ENCODE data around the gene C6orf132.

The C6orf132 gene

GRCh38 chr6:42105156-42105648 lies 37.2 kb downstream of the C6orf132 start:
- no peak for TF ChIP-seq EZH2phosphoT487 (IDR thresholded peaks at IDR 0.05; ENCODE audit: low read depth)
- TF ChIP-seq CTCF (IDR thresholded peaks at IDR 0.05; ENCODE audit: low read depth, low read length), result no peak
- Histone ChIP-seq H3K27me3 (ENCODE audit: low read depth, low read length) (peaks cover 18% of the 10 kb centered on the region), H3K9me3 (ENCODE audit: insufficient read depth, low read length) (no peaks in the 10 kb centered on the region), H2AFZ (ENCODE audit: low read depth, low read length) (peak overlapping the region; percentile 86; the same call in 1 of the 2 replicates), H3K9ac (ENCODE audit: low read length) (peak overlapping the region; percentile 76), H3K36me3 (replicated peaks; ENCODE audit: low read depth, low read length) (no peaks in the 10 kb centered on the region), H3K4me2 (ENCODE audit: low read length) (peak overlapping the region; percentile 90), H3K79me2 (ENCODE audit: low read length) (no peaks in the 10 kb centered on the region), H3K4me1 (ENCODE audit: low read length) (peaks cover 14% of the 10 kb centered on the region), H3K27ac (ENCODE audit: low read length) (no peak overlapping the region), H4K20me1 (ENCODE audit: insufficient read depth, low read length) (no peaks in the 10 kb centered on the region), H3K4me3 (ENCODE audit: low read length) (peak overlapping the region; percentile 82)

DNA sequence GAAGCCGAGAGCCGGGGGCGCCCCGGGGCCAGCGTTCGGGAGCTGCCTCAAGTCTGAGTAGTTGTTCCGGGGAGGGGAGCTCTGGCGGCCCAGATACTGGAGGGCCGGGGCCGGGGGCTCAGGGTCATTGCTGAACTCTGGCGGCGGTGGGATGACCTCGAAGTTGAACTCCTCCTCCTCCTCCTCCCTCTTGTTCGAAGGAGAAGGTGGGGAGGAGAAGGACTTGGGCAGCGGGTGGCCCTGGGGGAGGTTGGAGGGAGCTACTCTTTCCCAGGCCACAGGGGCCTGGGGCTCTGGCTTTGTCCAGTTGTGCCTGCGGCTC lies 37.7 kb downstream of the C6orf132 start:
- Histone ChIP-seq H4K20me1 (ENCODE audit: insufficient read depth, low read length) (no peaks in the 10 kb centered on the region), H3K4me1 (ENCODE audit: low read length) (peaks cover 14% of the 10 kb centered on the region), H3K9ac (ENCODE audit: low read length) (peak overlapping the region; percentile 76), H3K4me3 (ENCODE audit: low read length) (peak overlapping the region; percentile 82), H3K27me3 (ENCODE audit: low read depth, low read length) (peaks cover 13% of the 10 kb centered on the region), H3K9me3 (ENCODE audit: insufficient read depth, low read length) (no peaks in the 10 kb centered on the region), H3K27ac (ENCODE audit: low read length) (peak overlapping the region; percentile 49), H3K36me3 (replicated peaks; ENCODE audit: low read depth, low read length) (no peaks in the 10 kb centered on the region), H3K79me2 (ENCODE audit: low read length) (no peaks in the 10 kb centered on the region), H2AFZ (ENCODE audit: low read depth, low read length) (peak overlapping the region; percentile 86), H3K4me2 (ENCODE audit: low read length) (peak overlapping the region; percentile 90)
- TF ChIP-seq CTCF (IDR thresholded peaks at IDR 0.05; ENCODE audit: low read depth, low read length), result no peak
- no peak for TF ChIP-seq EZH2phosphoT487 (IDR thresholded peaks at IDR 0.05; ENCODE audit: low read depth)

- Histone ChIP-seq H3K27ac (ENCODE audit: low read length) (peak overlapping the region; percentile 49), H3K4me3 (ENCODE audit: low read length) (peak overlapping the region; percentile 82), H3K79me2 (ENCODE audit: low read length) (no peaks in the 10 kb centered on the region), H3K9ac (ENCODE audit: low read length) (peak overlapping the region; percentile 76), H3K9me3 (ENCODE audit: insufficient read depth, low read length) (no peaks in the 10 kb centered on the region), H2AFZ (ENCODE audit: low read depth, low read length) (peak overlapping the region; percentile 86), H3K27me3 (ENCODE audit: low read depth, low read length) (peaks cover 9% of the 10 kb centered on the region), H3K4me1 (ENCODE audit: low read length) (peaks cover 14% of the 10 kb centered on the region), H3K4me2 (ENCODE audit: low read length) (peak overlapping the region; percentile 90), H3K36me3 (replicated peaks; ENCODE audit: low read depth, low read length) (no peaks in the 10 kb centered on the region), H4K20me1 (ENCODE audit: insufficient read depth, low read length) (no peaks in the 10 kb centered on the region)
- TF ChIP-seq CTCF (IDR thresholded peaks at IDR 0.05; ENCODE audit: low read depth, low read length) (peak; percentile 97), EZH2phosphoT487 (IDR thresholded peaks at IDR 0.05; ENCODE audit: low read depth) (no peak)
These were observed 38.2 kb downstream of the C6orf132 start for GRCh38 chr6:42104095-42104803.

- H3K36me3 ChIP-seq (replicated peaks; ENCODE audit: low read depth, low read length), result no peaks in the 10 kb centered on the region
- TF ChIP-seq CTCF (IDR thresholded peaks at IDR 0.05; ENCODE audit: low read depth, low read length), result no peak
- TF ChIP-seq EZH2phosphoT487 (IDR thresholded peaks at IDR 0.05; ENCODE audit: low read depth), result no peak
- peak overlapping the region; percentile 76 for H3K9ac ChIP-seq (ENCODE audit: low read length)
These were observed 38.7 kb downstream of the C6orf132 start for GRCh38 chr6:42103753-42104094.

More at GRCh38 chr6:42103753-42104094, 38.7 kb downstream of the C6orf132 start:
- Histone ChIP-seq H3K79me2 (ENCODE audit: low read length) (no peaks in the 10 kb centered on the region), H3K4me1 (ENCODE audit: low read length) (peaks cover 14% of the 10 kb centered on the region), H3K27ac (ENCODE audit: low read length) (peak overlapping the region; percentile 49), H2AFZ (ENCODE audit: low read depth, low read length) (peak overlapping the region; percentile 86), H3K4me3 (ENCODE audit: low read length) (peak overlapping the region; percentile 82), H3K27me3 (ENCODE audit: low read depth, low read length) (peaks cover 8% of the 10 kb centered on the region), H4K20me1 (ENCODE audit: insufficient read depth, low read length) (no peaks in the 10 kb centered on the region), H3K9me3 (ENCODE audit: insufficient read depth, low read length) (no peaks in the 10 kb centered on the region), H3K4me2 (ENCODE audit: low read length) (peak overlapping the region; percentile 90)
